HUDEP-2 (cell line): Measurements from ENCODE around the gene IFT88.

ENCODE experiments used
- DNase-seq, 76 experiments: peaks; one replicate each; lab custom pipeline; 2025; ENCODE audit not compliant: unreplicated experiment in 76 of 76; lab: John Stamatoyannopoulos, UW

Gene IFT88

GRCh38 chr13:20711301-20712044, 144.5 kb downstream of the IFT88 start:
- DNase-seq, result peak in 3 of 76 experiments; percentile 3 to 26 (median 10)

DNA sequence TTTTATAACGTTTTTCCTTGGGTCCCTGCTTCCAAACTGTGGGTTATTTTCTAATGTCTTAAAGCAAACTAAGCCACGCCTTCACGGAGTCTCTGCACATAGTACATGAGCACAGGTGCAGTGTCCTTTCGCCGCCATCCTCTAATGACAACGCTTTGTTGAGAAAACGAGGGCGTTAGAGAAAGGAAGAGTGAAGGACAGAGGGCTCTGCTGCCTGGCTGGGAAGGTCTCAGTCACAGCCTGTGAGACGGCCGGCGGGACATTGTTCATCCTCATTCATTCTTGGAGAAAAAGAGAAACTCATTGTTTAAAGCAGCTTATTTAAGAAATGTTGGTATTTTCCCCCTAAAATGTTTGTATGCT, 146.0 kb downstream of the IFT88 start:
- no peak for DNase-seq

DNA sequence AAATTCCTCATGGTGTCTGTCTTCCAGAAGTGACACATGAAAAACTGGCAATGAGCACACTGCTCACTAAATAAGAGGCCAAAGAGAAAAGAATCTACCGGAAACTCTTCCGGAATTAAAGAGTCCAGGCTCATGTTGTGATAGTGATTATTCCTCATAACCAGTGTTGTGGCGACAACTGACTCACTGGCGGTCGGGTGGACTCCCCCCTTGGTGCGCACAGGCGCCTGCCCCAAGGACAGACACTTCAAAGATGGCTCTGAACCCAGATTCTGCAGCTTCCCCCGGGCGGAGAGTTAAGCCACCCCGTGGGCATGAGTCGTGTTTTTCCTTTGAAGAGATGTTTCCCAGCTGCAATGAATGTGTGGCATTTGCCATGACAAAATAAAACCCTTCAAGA, 146.8 kb downstream of the IFT88 start:
- no peak for DNase-seq

GRCh38 chr13:20714161-20714560, 147.2 kb downstream of the IFT88 start:
- DNase-seq, result no peak

- no peak for DNase-seq
Measured at GRCh38 chr13:20714563-20715329, 147.8 kb downstream of the IFT88 start.

DNA sequence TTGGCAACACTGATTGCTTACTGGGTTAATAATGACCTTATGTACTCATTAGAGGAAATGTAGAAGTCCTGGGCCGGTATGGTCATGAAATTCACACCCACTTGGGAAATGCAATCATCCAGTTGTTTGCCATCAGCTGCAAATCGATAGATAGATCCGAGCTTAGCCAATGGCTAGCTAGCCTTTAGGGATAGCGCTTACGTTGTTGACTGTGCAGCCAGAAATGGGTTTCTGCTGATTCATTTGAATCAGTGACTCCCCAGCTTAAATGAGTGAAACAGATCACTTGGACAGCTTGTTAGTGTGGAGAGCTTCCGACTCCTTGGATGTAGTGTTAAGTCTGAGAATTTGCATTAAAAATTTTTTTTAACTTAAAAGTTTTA, 148.4 kb downstream of the IFT88 start:
- no peak for DNase-seq

DNA sequence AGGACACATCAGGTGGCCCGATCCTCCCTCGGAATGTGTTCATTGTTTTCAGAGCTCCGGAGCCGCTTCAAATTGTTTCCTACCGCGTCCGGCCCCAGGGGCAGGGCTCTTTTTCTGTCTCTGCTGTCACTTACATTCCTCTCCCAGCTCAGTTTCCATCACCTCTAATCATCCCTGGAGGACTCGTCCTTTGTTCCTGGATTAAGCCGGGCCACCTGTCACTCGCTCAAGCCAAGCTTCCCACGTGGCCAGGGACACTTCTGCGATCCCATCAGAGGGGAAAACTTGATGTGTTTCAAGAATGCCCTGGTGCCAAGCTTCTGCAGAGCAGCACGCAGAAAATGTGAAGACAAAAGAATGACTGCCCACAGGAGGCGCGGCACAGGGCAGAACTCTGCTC, 150.0 kb downstream of the IFT88 start:
- no peak for DNase-seq

- DNase-seq, result no peak
Measured at GRCh38 chr13:20717581-20718542, 150.9 kb downstream of the IFT88 start.

DNA sequence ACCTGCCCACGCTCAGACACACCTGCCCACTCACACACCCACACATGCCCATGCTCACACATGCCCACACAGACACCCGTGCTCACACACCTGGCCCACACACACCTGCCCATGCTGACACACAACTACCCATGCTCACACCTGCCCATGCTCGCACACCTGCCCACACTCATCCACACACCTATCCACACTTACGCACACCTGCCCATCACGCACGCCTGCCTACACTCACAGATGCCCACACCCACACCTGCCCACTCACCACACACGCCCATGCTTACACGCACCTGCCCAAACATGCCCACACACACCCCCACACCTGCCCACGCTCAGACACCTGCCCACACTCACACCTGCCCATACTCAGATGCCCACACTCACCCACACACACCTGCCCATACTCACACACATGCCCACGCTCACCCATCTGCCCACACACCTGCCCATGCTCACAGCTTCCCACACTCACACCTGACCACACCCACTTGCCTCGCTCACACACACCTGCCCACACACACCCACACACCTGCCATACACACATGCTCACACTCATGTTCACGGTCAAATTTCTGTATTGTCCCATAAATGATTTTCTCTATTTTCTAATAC, 152.1 kb downstream of the IFT88 start:
- DNase-seq, result no peak

GRCh38 chr13:20719783-20720182, 152.8 kb downstream of the IFT88 start:
- no peak for DNase-seq

- DNase-seq, result no peak
Measured at GRCh38 chr13:20720499-20720898, 153.5 kb downstream of the IFT88 start.

DNA sequence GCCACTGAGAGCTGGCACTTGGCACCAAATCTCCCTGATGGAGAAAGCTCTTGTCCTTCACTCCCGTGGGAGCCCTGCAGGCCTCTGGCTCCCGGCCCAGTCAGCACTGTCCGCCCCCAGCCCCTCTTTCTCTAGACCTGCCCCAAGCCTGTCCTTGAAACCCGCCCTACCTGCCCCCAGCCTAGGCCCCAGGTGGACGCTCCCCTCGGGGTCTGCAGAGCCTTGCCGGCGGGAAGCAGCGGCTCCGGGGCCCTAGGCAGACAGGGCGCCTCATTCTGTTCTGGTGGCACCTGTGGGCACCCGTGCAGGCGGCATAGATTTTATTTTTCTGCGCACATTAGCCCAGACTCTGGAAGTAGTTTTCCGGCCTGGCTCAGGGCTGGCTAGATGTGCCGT, 154.1 kb downstream of the IFT88 start:
- no peak for DNase-seq

- DNase-seq, result peak in 53 of 76 experiments; percentile 3 to 62 (median 31)
Measured at GRCh38 chr13:20721454-20722357, 154.7 kb downstream of the IFT88 start.

GRCh38 chr13:20727856-20728255, 160.9 kb downstream of the IFT88 start:
- no peak for DNase-seq

- DNase-seq, result no peak
Measured at GRCh38 chr13:20728579-20729311, 161.8 kb downstream of the IFT88 start.

GRCh38 chr13:20729633-20730585, 163.0 kb downstream of the IFT88 start:
- DNase-seq, result no peak

GRCh38 chr13:20738616-20739015, 171.7 kb downstream of the IFT88 start:
- DNase-seq, result no peak

GRCh38 chr13:20740021-20740420, 173.1 kb downstream of the IFT88 start:
- no peak for DNase-seq
